Measurements from ENCODE around the gene CELA3B. TPM values are rescaled to one million over a fixed set of nuclear protein-coding genes. Genes with fewer than 3 reads are reported as not detected.
"Not testable (repeated sequence)": the region's sequence is repeated elsewhere in the genome, so short reads cannot be mapped to it uniquely, and the experiment has no call there.

CELA3B gene, protein sequence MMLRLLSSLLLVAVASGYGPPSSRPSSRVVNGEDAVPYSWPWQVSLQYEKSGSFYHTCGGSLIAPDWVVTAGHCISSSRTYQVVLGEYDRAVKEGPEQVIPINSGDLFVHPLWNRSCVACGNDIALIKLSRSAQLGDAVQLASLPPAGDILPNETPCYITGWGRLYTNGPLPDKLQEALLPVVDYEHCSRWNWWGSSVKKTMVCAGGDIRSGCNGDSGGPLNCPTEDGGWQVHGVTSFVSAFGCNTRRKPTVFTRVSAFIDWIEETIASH
- total RNA-seq (2014; rRNA removed; shearing (Covaris generic); ENCODE audit: low replicate concordance) = not detected in 2 replicates

DNA sequence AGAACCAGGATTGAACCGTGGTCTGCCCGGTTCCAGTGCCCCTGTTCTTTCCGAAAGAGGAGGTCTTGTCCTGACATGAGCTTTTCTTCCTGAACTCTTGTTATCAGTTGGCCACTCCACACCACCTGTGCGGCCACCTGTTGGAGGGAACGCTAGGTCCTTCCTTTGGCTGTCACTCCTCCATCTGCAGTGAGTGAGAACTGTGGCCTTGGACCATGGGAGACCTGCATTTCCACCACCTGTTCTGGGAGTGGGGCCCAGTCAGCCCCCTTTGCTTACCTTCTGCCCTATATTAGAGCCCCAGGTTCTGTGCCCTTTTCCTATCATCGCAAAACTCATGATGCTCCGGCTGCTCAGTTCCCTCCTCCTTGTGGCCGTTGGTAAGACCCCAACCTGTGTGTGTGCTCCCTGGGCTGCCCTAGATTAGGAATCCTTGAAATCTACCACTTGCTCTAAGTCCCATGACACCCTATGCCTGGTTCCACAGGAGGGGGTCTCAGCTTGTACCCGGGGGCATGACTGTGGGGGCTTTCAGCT, at the start of gene CELA3B:
Gene CELA3B, plus strand, starts transcription at position 320 of the 537 bp plus-strand sequence. Its CDS starts 18 bp downstream, at position 338.
- not testable (repeated sequence) for H3K4me3 ChIP-seq (ENCODE audit: low read length); H3K36me3 ChIP-seq (ENCODE audit: insufficient read depth, low read length); H3K4me1 ChIP-seq (ENCODE audit: low read length); H3K9me3 ChIP-seq (ENCODE audit: low read length); H3K79me2 ChIP-seq (ENCODE audit: low read length); H3K27ac ChIP-seq (ENCODE audit: low read length); H2AFZ ChIP-seq (ENCODE audit: low read length); H3K4me2 ChIP-seq (ENCODE audit: low read depth, low read length, poor library complexity, severe bottlenecking); H3K9ac ChIP-seq (ENCODE audit: low read length); H3K9me2 ChIP-seq (replicated peaks; ENCODE audit: insufficient read depth, low read length); H4K20me1 ChIP-seq (ENCODE audit: insufficient read depth, low read depth, low read length); DNase-seq; H3K27me3 ChIP-seq (ENCODE audit: low read length)

DNA sequence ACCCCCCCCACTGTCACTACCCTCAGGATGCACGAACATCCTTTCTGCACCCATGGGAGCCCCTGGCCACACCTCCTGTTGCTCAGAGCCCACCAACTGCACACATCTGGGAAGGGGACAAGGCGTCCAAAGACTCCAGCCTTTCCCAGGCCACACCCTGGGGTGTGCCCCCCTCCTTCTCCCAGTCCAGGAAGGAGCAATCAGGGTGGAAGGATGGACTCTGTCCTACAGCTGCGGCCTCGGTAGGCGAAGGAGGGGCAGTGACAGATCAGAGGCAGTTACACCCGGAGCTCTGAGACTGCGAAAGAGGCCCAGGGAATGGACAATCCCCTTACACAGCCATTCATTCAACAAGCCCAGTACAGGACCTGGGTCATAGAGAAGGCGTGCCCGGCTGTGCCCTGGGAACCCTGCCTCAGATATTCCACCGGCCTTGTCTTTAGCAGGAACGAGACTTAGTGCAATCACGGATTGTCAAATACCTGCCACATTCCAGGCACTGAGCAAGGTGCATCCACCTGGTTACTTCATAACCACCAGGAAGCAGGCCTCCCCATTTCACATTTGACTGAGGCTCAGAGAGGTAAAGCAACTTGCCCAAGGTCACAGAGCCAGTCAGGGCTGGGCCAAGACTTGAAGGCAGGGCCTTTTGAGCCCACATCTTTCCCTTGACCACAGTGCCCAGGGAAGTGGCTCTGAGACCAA, 49.1 kb upstream of the CELA3B start:
- Histone ChIP-seq H3K9me3 (ENCODE audit: low read length) (no peaks in the 10 kb centered on the region), H3K4me2 (ENCODE audit: low read depth, low read length, poor library complexity, severe bottlenecking) (no peak overlapping the region), H3K79me2 (ENCODE audit: low read length) (no peaks in the 10 kb centered on the region), H3K4me1 (ENCODE audit: low read length) (no peaks in the 10 kb centered on the region), H3K27ac (ENCODE audit: low read length) (no peak overlapping the region), H3K27me3 (ENCODE audit: low read length) (no peaks in the 10 kb centered on the region), H3K9ac (ENCODE audit: low read length) (no peak overlapping the region), H4K20me1 (ENCODE audit: insufficient read depth, low read depth, low read length) (no peaks in the 10 kb centered on the region), H3K36me3 (ENCODE audit: insufficient read depth, low read length) (no peaks in the 10 kb centered on the region), H3K4me3 (ENCODE audit: low read length) (no peak overlapping the region), H3K9me2 (replicated peaks; ENCODE audit: insufficient read depth, low read length) (no peaks in the 10 kb centered on the region), H2AFZ (ENCODE audit: low read length) (no peak overlapping the region)
- DNase-seq = no peak

DNA sequence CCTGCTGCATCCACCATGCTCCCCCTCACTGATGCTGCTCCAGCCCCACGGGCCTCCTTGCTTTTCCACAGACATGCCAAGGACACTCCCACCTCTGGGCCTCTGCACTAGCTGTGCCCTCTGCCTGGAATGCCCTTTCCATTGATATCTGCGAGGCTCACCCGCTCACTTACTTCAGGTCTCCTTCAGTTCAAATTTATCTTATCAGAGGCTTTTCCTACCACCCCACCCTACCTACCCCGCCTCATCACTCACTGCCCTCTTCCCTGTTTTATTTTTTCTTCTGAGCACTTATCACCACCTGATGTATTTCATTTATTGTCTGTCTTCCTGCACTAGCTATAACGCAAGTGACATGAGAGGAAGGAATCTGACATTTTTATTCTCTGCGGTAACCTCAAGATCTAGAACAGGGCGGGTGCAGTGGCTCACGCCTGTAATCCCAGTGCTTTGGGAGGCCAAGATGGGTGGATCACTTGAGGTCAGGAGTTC, 46.7 kb upstream of the CELA3B start:
- H3K9ac ChIP-seq (ENCODE audit: low read length) = no peak overlapping the region

DNA sequence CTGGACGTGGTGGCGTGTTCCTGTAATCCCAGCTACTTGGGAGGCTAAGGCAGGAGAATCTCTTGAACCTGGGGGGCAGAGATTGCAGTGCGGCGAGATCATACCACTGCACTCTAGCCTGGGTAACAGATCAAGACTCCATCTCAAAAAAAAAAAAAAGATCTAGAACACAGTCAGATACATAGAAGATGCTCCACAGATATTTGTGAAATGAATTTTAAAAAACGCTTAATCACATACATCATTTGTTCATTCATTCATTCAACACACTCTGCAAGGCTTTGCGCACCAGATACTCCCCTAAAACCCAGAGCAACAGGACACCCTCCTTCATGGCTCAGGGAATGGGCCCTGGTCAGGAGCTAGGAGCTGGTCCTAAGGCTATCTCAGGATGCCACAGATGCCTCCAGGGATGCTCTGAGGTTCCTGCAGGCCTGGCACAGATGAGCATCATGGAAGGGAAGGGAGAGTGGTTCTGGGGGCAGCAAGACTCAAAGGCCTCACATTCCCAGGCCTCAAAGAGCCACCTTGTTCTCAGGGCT, 46.1 kb upstream of the CELA3B start:
- H3K9me2 ChIP-seq (replicated peaks; ENCODE audit: insufficient read depth, low read length) = no peaks in the 10 kb centered on the region
- H3K9ac ChIP-seq (ENCODE audit: low read length) = no peak overlapping the region
- H3K4me2 ChIP-seq (ENCODE audit: low read depth, low read length, poor library complexity, severe bottlenecking) = no peak overlapping the region
- no peak overlapping the region for H3K4me3 ChIP-seq (ENCODE audit: low read length)
- H3K36me3 ChIP-seq (ENCODE audit: insufficient read depth, low read length) = no peaks in the 10 kb centered on the region
- H3K4me1 ChIP-seq (ENCODE audit: low read length) = no peaks in the 10 kb centered on the region
- no peak overlapping the region for H2AFZ ChIP-seq (ENCODE audit: low read length)
- no peak overlapping the region for H3K27ac ChIP-seq (ENCODE audit: low read length)
- H3K79me2 ChIP-seq (ENCODE audit: low read length) = no peaks in the 10 kb centered on the region
- no peak for DNase-seq
- H3K9me3 ChIP-seq (ENCODE audit: low read length) = no peaks in the 10 kb centered on the region
- no peaks in the 10 kb centered on the region for H3K27me3 ChIP-seq (ENCODE audit: low read length)
- no peaks in the 10 kb centered on the region for H4K20me1 ChIP-seq (ENCODE audit: insufficient read depth, low read depth, low read length)

More for the DNA sequence above, 46.7 kb upstream of the CELA3B start:
- Histone ChIP-seq H3K4me1 (ENCODE audit: low read length) (no peaks in the 10 kb centered on the region), H3K4me2 (ENCODE audit: low read depth, low read length, poor library complexity, severe bottlenecking) (no peak overlapping the region), H2AFZ (ENCODE audit: low read length) (no peak overlapping the region), H3K27ac (ENCODE audit: low read length) (no peak overlapping the region), H3K4me3 (ENCODE audit: low read length) (no peak overlapping the region), H3K27me3 (ENCODE audit: low read length) (no peaks in the 10 kb centered on the region), H3K79me2 (ENCODE audit: low read length) (no peaks in the 10 kb centered on the region), H3K9me2 (replicated peaks; ENCODE audit: insufficient read depth, low read length) (no peaks in the 10 kb centered on the region), H3K9me3 (ENCODE audit: low read length) (no peaks in the 10 kb centered on the region), H3K36me3 (ENCODE audit: insufficient read depth, low read length) (no peaks in the 10 kb centered on the region), H4K20me1 (ENCODE audit: insufficient read depth, low read depth, low read length) (no peaks in the 10 kb centered on the region)
- DNase-seq = no peak

DNA sequence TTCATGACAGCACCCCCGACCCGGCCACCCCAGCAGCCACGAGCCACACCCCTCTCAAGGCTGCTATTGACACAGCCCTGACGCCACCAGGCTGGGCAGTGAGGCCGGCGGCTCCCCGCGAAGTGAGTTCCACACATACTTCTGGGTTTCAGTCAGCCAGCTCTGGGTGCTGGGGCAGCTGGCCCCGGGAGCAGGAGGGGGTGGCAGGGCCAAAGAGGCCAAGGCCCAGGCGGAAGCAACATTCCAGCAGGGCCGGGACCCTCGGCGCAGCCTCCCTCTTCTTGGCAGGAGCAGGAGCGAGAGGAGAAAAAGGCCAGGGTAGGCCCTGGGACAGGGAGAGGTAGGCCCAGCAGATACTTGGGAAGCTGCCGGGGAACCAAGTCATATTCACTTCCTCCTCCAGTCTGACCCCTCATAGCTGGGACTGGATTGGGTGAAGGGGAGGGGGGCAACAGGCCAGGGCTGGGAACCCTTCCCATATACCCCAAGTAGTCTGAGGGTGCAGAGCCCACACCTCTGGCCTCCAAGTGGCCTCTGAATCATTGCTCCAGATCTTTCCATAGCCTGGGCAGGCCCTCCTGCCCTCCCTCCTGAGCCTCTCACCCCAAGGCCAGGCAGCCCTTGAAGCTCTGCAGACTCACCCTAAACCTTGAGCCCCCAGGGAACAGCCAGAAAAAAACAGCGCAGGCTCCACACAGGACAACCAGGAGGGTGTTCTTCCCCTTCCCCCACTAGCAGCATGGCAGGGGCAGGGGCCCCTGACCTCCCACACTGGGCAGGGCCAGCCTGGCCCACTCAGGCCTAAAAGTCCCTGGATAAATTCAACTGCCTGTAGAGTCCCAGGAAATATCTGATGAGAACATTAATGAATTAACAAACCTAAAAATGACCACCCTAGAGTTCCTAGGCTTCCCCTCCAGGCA, 45.4 kb upstream of the CELA3B start:
- H3K4me3 ChIP-seq (ENCODE audit: low read length) = no peak overlapping the region
- no peaks in the 10 kb centered on the region for H3K4me1 ChIP-seq (ENCODE audit: low read length)
- no peaks in the 10 kb centered on the region for H3K9me3 ChIP-seq (ENCODE audit: low read length)
- no peak overlapping the region for H3K27ac ChIP-seq (ENCODE audit: low read length)
- H3K9ac ChIP-seq (ENCODE audit: low read length) = no peak overlapping the region
- H3K27me3 ChIP-seq (ENCODE audit: low read length) = no peaks in the 10 kb centered on the region
- H3K9me2 ChIP-seq (replicated peaks; ENCODE audit: insufficient read depth, low read length) = no peaks in the 10 kb centered on the region
- no peaks in the 10 kb centered on the region for H3K36me3 ChIP-seq (ENCODE audit: insufficient read depth, low read length)
- H3K4me2 ChIP-seq (ENCODE audit: low read depth, low read length, poor library complexity, severe bottlenecking) = no peak overlapping the region
- no peaks in the 10 kb centered on the region for H4K20me1 ChIP-seq (ENCODE audit: insufficient read depth, low read depth, low read length)
- no peak overlapping the region for H2AFZ ChIP-seq (ENCODE audit: low read length)
- no peak for DNase-seq
- no peaks in the 10 kb centered on the region for H3K79me2 ChIP-seq (ENCODE audit: low read length)

DNA sequence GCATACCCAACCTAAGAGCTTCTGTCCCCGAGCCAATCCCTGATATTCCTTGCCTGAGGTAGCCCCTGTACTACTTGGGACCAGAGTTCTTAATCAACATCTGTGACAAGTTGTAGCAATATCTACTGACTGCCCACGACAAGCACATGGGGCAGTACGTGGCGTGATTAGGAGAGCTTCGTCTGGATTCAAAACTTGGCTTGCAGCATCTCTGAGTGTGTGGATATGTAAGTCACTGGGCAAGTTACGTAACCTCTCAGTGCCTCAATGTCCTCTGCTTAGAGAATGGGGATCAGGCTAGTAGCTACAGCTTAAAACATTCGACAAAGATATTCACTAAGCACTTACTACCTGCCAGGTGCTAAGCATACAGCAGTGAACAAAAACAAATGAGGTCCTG, 44.7 kb upstream of the CELA3B start:
- no peaks in the 10 kb centered on the region for H3K27me3 ChIP-seq (ENCODE audit: low read length)
- H3K4me3 ChIP-seq (ENCODE audit: low read length) = no peak overlapping the region
- no peak overlapping the region for H3K9ac ChIP-seq (ENCODE audit: low read length)
- H3K4me1 ChIP-seq (ENCODE audit: low read length) = no peaks in the 10 kb centered on the region
- H3K27ac ChIP-seq (ENCODE audit: low read length) = no peak overlapping the region
- no peaks in the 10 kb centered on the region for H3K36me3 ChIP-seq (ENCODE audit: insufficient read depth, low read length)
- H3K79me2 ChIP-seq (ENCODE audit: low read length) = no peaks in the 10 kb centered on the region
- DNase-seq = no peak
- H3K9me2 ChIP-seq (replicated peaks; ENCODE audit: insufficient read depth, low read length) = no peaks in the 10 kb centered on the region
- no peaks in the 10 kb centered on the region for H4K20me1 ChIP-seq (ENCODE audit: insufficient read depth, low read depth, low read length)
- no peak overlapping the region for H3K4me2 ChIP-seq (ENCODE audit: low read depth, low read length, poor library complexity, severe bottlenecking)
- H3K9me3 ChIP-seq (ENCODE audit: low read length) = no peaks in the 10 kb centered on the region
- H2AFZ ChIP-seq (ENCODE audit: low read length) = no peak overlapping the region

DNA sequence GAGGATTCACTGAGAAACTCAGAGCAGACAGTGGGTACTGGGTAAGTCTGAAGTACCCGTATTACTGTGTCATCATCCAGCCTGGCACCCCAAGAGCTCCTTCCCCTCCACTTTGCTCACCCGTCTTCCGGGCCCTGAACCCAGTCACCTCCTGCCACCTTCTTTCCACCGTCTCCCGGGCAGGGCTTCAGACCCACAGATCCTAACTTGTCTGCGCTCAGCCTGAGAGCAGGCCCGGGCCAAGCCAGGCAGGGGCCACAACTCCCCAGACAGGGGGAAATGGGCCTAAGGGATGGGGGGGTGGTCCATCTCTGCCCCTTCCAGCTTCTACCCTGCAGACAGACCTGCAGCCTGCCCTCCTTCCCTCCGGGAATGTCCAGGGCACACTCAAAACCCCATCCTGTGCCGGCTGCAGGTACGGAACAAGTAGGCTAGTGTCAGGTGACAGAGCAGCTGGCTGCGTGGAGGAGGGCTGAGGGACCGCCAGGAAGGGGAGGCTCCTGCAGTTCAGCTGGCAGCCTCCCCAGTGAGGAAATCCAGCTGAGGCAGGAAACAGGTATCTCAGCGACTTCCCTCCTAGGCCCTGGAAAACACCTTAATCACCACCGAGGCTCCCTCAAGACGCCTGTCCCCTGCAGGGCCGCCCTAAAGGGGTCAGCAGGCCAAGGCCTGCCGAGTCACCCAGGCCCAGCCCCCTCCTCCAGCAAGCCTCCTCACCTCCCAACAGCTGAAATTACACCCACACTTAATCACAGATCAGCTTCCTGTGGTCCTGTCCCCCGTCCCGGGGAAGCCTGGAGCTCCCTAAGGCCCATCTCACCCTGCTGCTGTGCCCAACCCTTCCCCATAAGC, 43.2 kb upstream of the CELA3B start:
- H3K79me2 ChIP-seq (ENCODE audit: low read length) = no peaks in the 10 kb centered on the region

More for the DNA sequence above, 43.2 kb upstream of the CELA3B start:
- Histone ChIP-seq H3K9me3 (ENCODE audit: low read length) (no peaks in the 10 kb centered on the region), H3K9ac (ENCODE audit: low read length) (no peak overlapping the region), H2AFZ (ENCODE audit: low read length) (no peak overlapping the region), H3K27me3 (ENCODE audit: low read length) (no peaks in the 10 kb centered on the region), H3K4me2 (ENCODE audit: low read depth, low read length, poor library complexity, severe bottlenecking) (no peak overlapping the region), H3K4me1 (ENCODE audit: low read length) (peaks cover 3% of the 10 kb centered on the region), H3K9me2 (replicated peaks; ENCODE audit: insufficient read depth, low read length) (no peaks in the 10 kb centered on the region), H4K20me1 (ENCODE audit: insufficient read depth, low read depth, low read length) (no peaks in the 10 kb centered on the region), H3K4me3 (ENCODE audit: low read length) (no peak overlapping the region), H3K27ac (ENCODE audit: low read length) (no peak overlapping the region), H3K36me3 (ENCODE audit: insufficient read depth, low read length) (no peaks in the 10 kb centered on the region)
- DNase-seq = no peak
